ENCODE results near the gene BAIAP2L1. TPM values are rescaled to one million over a fixed set of nuclear protein-coding genes. Genes with fewer than 3 reads are reported as not detected.

The BAIAP2L1 gene
- total and polyA plus RNA-seq, 4 donors = 12.5 to 29.2 (median 19.9) TPM

DNA sequence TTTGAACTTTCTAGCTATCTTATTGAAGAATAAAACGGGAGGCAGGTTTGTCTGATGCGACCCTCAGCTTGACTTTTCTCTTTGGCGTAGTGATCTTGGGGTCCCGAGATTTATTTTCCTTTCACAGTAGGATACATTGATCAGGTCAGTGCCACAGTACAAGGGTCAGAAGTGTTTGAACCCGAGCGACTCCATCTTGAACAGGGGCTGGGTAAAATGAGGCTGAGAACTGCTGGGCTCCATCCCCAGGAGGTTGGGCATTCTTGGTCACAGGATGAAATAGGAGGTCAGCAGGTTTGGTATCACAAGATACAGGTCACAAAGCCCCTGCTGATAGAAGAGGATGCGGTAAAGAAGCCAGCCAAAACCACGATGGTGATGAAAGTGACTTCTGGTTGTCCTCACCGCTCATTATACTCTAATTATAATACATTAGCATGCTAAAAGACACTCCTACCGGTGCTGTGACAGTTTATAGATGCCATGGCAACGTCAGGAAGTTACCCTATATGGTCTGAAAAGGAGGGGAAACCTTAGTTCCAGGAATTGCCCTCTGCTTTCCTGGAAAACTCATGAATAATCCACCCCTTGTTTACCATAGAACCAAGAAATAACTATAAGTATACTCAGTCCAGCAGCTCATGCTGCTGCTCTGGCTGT lies 145.8 kb downstream of the BAIAP2L1 start:
- Histone ChIP-seq H3K9ac (ENCODE audit: insufficient read depth in 1 of 2, low read length in 2 of 2) (no peak overlapping the region), H3K9me3 (ENCODE audit: control insufficient read depth in 4 of 4, insufficient read depth in 3 of 4, low read length in 3 of 4) (no peaks in the 10 kb centered on the region), H3K4me3 (no peak overlapping the region), H3K27me3 (ENCODE audit: control insufficient read depth in 3 of 3, insufficient read depth in 3 of 3, low read length in 2 of 3) (no peaks in the 10 kb centered on the region), H3K27ac (ENCODE audit: low read depth in 1 of 2, low read length in 1 of 2) (no peak overlapping the region), H3K4me1 (ENCODE audit: control insufficient read depth in 5 of 5, insufficient read depth in 5 of 5, low read length in 5 of 5) (peaks cover 0 to 18% (median 5%) of the 10 kb centered on the region in 5 donors), H3K36me3 (ENCODE audit: control insufficient read depth in 4 of 4, insufficient read depth in 4 of 4, low read length in 4 of 4) (peaks cover 0 to 7% (median 0%) of the 10 kb centered on the region in 4 donors)
- TF ChIP-seq, protein P1, sequence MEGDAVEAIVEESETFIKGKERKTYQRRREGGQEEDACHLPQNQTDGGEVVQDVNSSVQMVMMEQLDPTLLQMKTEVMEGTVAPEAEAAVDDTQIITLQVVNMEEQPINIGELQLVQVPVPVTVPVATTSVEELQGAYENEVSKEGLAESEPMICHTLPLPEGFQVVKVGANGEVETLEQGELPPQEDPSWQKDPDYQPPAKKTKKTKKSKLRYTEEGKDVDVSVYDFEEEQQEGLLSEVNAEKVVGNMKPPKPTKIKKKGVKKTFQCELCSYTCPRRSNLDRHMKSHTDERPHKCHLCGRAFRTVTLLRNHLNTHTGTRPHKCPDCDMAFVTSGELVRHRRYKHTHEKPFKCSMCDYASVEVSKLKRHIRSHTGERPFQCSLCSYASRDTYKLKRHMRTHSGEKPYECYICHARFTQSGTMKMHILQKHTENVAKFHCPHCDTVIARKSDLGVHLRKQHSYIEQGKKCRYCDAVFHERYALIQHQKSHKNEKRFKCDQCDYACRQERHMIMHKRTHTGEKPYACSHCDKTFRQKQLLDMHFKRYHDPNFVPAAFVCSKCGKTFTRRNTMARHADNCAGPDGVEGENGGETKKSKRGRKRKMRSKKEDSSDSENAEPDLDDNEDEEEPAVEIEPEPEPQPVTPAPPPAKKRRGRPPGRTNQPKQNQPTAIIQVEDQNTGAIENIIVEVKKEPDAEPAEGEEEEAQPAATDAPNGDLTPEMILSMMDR (IDR thresholded peaks at IDR 0.05; ENCODE audit: control extremely low read depth, extremely low read depth) = no peak
- no peak for ATAC-seq (ENCODE audit: insufficient read depth, low FRiP score)
- DNase-seq = no peak
- 79 to 82% methylated on average over 11 of the region's 11 CpGs for WGBS, 2 donors

- H3K9ac ChIP-seq (ENCODE audit: insufficient read depth in 1 of 2, low read length in 2 of 2) = no peak overlapping the region
- DNase-seq (no peak), ATAC-seq (ENCODE audit: insufficient read depth, low FRiP score) (no peak)
- no peak overlapping the region for H3K4me3 ChIP-seq
- peaks cover 0 to 7% (median 0%) of the 10 kb centered on the region in 4 donors for H3K36me3 ChIP-seq (ENCODE audit: control insufficient read depth in 4 of 4, insufficient read depth in 4 of 4, low read length in 4 of 4)
- WGBS, 2 donors = 94 to 96% methylated on average over 4 of the region's 4 CpGs
- TF ChIP-seq, protein P1 (IDR thresholded peaks at IDR 0.05; ENCODE audit: control extremely low read depth, extremely low read depth) = no peak
- H3K4me1 ChIP-seq (ENCODE audit: control insufficient read depth in 5 of 5, insufficient read depth in 5 of 5, low read length in 5 of 5) = peaks cover 0 to 18% (median 5%) of the 10 kb centered on the region in 5 donors
- no peak overlapping the region for H3K27ac ChIP-seq (ENCODE audit: low read depth in 1 of 2, low read length in 1 of 2)
- H3K27me3 ChIP-seq (ENCODE audit: control insufficient read depth in 3 of 3, insufficient read depth in 3 of 3, low read length in 2 of 3) = no peaks in the 10 kb centered on the region
- H3K9me3 ChIP-seq (ENCODE audit: control insufficient read depth in 4 of 4, insufficient read depth in 3 of 4, low read length in 3 of 4) = no peaks in the 10 kb centered on the region
Observed at GRCh38 chr7:98254516-98254915, 146.4 kb downstream of the BAIAP2L1 start.

- Histone ChIP-seq H3K9ac (ENCODE audit: insufficient read depth in 1 of 2, low read length in 2 of 2) (peak overlapping the region; percentile 33 to 59), H3K4me3 (peak overlapping the region; percentile 82), H3K36me3 (ENCODE audit: control insufficient read depth in 4 of 4, insufficient read depth in 4 of 4, low read length in 4 of 4) (peaks cover 0 to 7% (median 0%) of the 10 kb centered on the region in 4 donors), H3K27me3 (ENCODE audit: control insufficient read depth in 3 of 3, insufficient read depth in 3 of 3, low read length in 2 of 3) (no peaks in the 10 kb centered on the region), H3K9me3 (ENCODE audit: control insufficient read depth in 4 of 4, insufficient read depth in 3 of 4, low read length in 3 of 4) (no peaks in the 10 kb centered on the region), H3K27ac (ENCODE audit: low read depth in 1 of 2, low read length in 1 of 2) (peak overlapping the region; percentile 65 to 93), H3K4me1 (ENCODE audit: control insufficient read depth in 5 of 5, insufficient read depth in 5 of 5, low read length in 5 of 5) (peaks cover 0 to 18% (median 5%) of the 10 kb centered on the region in 5 donors)
- 21 to 22% methylated on average over 31 to 32 of the region's 32 CpGs for WGBS, 2 donors
- peak in 1 of 3 donors; percentile 21 for DNase-seq
- TF ChIP-seq, protein P1 (IDR thresholded peaks at IDR 0.05; ENCODE audit: control extremely low read depth, extremely low read depth) = no peak
- ATAC-seq (ENCODE audit: insufficient read depth, low FRiP score) = peak; percentile 25
Observed at GRCh38 chr7:98252425-98253054, 148.3 kb downstream of the BAIAP2L1 start.
